Stimulated activated CD4-positive, alpha-beta T cell treated with anti-CD3 and anti-CD28 coated beads, Interleukin-1b, Interleukin-23, amount 100 ng/mL, for 4 hours (primary cell): ENCODE measurements around the gene TSPAN17.

Source experiments
- DNase-seq, 2 donors: peaks; one replicate each; pipeline ENCODE4 v3.0.0-alpha.2; 2020; ENCODE audit warnings: low read depth in 2 of 2

Gene TSPAN17

DNA sequence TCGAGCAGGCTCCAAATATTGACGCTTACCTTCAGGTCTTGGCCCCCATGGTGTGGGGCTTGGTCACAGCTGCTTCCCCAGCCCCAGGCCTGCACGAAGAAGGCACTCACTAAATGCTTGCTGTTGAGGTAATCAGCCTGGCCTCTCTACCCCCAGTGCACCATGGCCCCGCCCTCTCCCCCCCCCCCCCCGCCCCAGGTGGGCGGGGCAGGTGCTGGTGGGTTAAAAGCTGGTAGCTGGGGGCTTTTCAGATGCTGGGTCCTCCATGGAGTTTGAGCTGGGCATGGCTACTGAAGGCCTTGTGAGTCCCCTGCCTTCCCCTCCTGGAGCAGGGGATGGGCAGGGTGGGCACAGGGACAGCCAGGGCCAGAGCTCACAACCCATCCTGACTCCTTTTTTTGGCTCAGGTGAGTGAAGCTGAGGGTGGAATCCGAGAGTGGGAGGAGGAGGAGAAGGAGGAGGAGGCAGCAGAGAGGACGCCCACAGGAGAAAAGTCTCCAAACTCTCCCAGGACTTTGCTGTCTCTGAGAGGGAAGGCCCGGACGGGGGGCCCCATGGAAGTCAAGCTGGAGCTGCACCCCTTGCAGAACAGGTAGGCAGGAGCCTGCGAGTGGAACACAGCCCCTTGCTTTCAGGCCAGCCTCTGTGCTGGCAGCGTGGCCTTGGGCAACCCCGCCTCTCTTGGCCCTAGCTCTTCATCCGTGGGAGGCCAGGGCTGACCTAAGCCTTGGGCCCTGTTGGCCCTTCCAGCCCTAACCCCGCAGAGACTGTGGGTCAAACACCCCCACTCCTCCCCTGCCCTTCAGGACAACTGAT lies 4.4 kb upstream of the TSPAN17 start:
- no peak for DNase-seq

DNA sequence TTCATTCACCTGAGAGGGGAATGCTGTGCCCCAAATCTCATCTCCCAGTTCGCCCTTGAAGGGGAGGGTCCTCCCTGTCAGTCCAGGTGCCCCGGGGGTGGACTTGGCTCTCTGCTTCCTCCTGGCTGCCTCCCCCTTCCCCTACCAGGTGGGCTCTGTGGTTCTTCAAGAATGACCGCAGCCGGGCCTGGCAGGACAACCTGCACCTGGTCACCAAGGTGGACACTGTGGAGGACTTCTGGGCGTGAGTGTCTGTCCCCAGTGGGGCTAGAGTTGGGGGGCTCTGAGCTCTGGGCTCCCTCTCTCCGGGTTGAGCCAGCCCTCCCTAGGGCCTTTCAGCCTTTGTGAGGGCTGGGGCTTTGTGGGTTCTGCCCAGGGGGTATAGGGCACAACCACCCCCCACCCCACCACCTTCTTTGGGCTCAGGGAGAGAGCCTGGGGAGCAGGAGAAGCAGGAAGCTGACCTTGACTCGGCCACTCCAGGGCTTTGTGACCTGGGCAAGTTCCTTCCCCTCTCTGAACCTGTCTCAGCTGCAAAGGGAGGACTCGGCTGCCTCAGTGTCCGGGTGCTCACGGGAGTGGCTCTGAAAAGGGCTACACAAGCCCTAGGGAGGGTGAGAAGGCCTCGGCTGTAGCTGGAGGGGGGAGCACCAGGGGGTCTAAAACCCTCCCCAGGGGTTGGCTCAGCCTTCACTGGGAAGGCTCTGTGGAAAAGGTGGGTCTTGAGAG lies 3.6 kb upstream of the TSPAN17 start:
- no peak for DNase-seq

DNA sequence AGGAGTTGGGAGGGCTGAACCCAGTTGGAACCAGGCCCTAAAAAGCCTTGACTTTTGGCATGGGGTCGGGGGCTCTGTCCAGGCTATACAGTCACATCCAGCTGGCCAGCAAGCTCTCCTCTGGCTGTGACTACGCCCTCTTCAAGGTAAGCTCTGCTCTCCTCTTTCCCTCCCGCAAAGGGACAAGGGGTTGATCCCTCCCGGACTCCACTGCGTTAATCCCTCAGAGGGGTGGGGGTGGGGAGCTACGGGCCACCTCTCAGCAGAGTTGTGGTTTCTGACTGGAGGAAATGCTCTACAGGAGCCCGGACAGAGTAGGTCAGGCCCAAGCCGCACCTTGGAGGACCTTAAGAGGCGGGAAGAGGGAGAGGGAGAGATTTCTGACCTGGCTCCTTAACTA lies 3.0 kb upstream of the TSPAN17 start:
- DNase-seq = no peak

DNA sequence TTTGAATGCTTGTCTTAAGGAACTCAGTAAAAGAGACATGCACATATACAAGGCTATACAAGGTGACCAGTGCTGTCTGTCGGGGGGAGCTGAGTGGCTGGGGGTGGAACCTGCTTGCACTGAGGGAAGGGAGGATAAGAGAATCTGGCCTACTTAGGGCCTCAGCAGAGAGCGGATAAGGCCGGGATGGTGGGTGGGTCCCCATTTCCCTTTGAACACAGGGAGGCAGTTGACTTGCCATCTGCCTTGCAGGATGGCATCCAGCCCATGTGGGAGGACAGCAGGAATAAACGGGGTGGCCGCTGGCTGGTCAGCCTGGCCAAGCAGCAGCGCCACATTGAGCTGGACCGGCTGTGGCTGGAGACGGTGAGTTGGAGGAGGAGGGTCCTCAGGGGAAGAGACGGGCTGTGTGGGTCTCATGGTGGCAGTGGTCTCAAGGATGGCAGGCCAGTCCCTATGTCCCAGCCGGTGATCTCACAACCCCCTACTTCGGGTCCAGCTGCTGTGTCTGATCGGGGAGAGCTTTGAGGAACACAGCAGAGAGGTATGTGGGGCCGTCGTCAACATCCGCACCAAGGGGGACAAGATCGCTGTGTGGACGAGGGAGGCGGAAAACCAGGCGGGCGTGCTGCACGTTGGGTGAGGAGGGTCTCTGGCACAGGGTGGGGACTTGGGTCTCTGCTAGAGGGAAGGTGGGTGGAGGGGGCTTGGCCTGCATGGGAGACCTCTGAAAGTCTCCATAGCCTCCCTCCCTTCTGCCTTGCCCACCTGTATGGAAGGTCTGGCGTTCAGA lies 2.2 kb upstream of the TSPAN17 start:
- DNase-seq = no peak

DNA sequence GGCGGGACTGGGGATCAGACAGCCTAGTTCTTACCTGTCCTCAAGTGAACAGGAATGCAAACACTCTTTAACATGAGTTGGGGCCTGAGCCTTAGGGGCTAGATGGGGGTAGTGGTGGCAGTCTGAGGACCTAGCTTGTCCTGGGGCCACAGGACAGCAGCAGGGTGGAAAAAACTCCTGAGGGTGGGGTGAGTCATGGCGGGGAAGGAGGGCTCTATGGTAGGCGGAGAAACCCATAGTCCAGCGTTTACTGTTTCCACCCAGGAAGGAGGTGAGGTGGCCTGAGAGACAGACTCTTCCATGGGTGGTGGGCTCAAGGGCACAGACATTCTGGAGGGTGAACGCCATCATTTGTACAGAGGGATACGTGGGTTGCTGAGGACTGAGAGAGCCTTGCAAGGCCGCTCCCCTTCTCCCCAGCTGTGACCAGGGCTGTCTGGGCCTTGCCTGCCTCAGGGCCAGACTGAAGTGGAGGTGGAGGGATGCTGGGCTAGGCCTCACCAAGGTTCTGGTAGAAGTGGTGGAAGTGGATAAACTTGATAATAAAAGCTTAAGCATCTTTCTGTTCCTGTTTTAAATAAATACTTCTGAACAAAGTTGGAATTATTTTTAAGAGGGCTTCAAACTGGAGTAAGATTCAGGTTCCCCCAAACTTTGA lies 1.1 kb upstream of the TSPAN17 start:
- DNase-seq = no peak

DNA sequence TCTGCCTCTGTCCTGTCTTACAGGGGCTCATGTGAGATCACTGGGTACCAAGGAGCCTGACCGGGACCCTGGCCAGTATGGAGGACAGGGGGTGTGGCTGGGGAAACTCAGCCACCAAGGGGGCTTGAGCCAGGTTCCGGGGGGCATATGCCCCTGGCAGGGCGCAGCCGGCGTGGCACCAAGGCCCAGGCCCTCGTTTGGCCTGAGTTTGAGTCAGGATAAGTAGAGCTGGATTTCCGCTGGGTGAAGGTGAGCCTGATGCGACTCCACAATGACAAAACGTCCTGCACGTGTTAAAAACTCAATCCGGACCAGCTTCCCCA lies 616 bp upstream of the TSPAN17 start:
- no peak for DNase-seq

DNA sequence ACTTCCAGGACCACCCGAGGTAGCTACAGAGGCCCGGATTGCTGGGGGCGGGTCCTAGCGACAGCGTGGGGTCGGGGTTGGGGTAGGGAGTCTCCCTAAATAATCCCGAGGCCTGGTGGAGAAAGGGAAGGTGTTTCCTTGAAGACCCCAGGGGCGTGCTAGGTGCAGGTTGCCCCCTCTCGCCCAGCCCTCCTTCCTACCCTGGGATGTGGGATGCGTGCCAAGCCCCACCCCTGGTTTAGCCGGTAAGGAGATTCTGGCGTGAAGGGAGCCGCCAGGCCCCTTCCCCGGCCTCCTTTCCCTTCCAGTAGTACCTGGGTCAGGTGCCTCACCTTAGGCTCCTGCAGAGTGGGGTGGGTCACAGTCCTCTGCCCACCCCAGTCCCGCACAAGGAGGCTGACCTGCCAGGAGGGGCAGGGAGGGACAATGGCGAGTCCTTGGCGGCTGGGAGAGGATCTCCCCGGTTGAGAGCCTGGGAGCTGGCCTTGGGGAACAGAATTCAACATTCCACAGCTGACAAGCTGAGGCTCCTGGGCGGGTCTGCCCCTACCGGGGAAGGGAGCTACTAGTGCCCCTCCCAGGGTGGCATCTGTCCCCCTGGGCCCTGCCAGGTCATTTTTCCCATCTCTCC lies 674 bp downstream of the TSPAN17 start:
- no peak for DNase-seq

DNA sequence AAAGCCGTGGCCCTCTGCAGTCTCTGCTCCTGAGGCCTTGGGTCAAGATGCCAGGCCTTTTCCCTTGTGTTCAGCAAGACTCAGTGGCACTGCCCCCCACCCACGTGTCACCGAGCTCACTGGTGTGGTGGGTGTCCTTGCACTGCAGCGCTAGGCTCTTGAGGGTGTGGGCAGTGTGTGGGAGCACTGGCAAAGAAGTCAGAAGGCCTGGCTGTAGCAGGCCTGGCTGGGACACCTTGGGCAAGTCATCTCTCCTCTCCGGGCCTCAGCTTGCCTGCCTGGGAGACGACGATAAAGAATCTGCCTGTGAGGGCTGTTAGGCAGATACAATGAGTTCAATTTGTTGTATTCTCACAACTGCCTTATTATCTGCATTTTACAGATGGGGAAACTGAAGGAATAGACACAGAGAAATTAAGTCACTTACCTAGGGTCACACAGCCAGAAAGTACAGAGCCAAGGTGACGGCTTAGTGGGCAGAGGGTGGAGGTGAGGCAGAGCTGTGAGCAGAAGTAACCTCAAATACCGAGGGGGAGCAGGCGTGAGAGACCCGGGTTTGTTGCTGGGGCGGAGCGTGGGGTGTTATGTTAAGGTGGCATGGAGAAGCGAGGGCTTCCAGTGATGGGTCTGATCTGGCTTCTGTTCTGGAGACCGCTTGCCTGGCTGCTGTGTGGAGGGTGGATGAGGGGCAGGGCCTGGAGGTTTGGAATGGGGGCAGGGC lies 1.4 kb downstream of the TSPAN17 start:
- DNase-seq = no peak

DNA sequence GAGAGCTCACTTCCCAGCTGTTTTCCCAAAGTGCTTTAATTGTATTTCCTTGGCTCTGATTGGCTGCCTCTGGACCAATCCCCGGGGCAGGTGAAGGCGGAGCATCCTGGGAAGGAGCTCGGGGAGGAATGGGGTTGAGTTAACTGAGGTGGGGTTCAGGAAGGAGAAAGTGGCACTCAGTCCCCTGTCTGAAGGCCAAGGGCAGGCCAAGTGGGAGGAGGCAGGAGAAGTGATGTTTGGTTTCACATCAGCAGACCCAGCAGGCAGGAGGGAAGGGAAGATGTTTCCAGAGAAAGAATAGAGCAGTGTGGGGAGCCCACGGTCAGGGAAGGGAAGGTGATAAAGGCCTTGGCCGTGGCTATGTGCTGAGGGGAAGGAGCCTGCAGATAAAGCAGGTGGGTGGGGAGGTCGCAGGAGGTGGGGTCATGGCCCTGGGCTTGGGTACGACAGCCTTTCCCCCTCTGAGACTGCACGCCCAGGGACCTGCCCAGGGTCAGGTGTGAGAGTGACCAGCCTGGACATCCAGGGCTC lies 3.1 kb downstream of the TSPAN17 start:
- DNase-seq = no peak

DNA sequence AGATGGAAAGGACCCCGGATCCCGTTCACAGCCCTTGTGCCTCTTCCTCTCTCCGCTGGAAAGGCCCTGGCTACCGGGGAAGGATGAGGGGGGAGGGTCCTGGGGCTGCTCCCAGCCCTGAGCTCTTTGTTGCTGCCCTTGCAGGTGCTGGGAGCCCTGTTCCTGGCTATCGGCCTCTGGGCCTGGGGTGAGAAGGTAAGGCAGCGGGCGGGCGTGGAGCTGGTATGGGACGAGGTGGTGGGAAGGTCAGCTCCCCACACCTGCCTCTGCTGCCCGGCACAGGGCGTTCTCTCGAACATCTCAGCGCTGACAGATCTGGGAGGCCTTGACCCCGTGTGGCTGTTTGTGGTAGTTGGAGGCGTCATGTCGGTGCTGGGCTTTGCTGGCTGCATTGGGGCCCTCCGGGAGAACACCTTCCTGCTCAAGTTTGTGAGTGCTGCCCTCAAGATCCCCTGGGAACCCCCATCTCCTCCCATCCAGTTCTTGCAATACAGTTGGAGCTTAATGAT lies 4.2 kb downstream of the TSPAN17 start:
- no peak for DNase-seq

DNA sequence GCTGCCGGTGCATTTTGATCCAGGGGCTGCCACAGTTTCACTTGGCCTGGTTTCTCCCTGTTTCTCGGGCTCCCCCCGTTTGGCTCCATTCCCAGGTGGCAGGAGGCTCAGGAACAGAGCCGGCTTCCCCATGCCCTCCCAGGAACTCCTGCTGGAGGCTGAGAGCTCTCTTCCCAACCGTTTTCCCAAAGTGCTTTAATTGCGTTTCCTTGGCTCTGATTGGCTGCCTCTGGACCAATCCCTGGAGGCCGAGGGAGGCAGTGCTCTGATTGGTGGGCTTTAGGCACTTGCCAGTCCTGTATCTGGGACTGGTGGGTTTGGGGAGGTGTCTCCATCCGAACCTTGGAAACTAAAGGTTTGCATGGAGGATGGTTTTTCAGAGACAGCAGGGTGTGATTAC lies 4.9 kb downstream of the TSPAN17 start:
- no peak for DNase-seq

DNA sequence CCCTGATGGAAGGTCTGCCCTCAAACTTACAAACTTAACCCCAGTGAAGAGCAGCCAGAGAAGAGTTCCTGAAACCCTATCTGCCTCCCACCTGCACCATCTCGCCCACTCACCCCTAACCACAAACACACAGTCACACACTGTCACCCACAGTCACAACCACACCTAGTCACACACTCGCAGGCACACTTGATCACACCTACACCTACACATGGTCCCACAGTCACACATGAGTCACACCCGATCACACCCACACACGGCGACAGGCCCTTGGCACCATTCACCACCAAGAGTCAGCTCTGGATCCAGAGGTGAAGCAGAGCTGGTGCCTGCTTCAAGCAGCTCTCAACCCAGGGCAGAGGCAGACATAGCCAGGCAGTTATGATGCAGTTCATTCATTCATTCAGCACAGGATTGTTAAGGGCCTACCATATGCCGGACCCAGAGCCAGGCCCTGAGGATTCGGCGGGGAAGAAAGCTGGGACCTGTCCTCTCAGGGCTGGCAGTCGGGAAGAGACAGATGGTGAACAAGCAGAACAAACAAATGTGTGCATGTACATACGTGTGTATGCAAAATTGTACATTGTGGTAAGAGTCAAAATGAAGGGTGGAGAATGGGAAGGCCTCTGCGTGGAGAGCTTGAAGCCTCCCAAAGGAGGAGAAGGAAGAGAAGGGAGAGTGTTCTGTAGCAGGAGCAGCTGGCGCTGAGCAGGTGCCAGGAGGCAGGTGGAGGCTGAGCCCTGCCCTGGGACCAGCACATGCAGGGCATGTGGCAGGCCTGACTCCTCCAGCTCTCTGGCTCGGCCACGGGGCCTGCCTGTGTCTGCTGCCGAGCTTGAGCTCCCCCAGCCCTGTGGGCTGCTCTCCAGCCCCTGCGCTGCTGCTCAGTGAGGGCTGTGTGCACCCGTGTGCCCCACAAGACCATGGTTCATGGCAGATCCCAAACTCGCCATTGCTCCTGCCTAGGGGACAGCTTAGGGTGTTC lies 6.4 kb downstream of the TSPAN17 start:
- peak; percentile 65 to 85 for DNase-seq

DNA sequence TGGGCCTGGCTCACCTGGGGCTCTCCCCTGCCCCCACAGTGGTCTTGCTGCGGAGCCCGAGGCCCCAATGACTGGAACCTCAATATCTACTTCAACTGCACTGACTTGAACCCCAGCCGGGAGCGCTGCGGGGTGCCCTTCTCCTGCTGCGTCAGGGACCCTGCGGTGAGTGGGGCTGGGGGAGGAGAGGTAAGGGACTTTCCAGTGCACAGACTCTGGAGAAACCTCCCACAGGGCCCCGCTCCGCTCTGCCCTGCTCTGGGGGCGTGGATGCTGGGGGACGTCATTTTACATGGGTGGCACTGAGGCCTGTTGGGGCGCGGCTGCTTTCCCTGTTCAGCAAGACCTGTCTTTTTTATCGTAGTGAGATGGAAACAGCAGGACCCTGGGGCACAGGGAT lies 7.6 kb downstream of the TSPAN17 start:
- no peak for DNase-seq

DNA sequence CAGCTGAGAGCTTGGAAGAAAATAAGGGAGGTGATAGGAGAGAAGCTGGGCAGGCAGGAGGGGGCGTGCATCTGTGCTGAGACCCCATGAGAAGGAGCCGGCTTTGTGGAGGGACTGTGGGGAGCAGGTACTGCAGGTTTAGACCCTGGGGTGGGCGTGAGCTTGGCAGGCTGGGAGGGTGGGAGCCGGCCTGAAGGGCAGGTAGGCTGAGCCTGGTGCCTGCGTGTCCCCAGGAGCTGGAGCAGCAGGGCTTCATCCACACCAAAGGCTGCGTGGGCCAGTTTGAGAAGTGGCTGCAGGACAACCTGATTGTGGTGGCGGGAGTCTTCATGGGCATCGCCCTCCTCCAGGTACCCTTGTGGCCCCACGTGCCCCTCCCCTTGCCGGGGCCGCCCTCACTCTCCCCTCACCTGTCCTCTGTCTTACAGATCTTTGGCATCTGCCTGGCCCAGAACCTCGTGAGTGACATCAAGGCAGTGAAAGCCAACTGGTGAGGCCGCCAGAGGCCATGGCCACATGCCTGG lies 9.2 kb downstream of the TSPAN17 start:
- no peak for DNase-seq

DNA sequence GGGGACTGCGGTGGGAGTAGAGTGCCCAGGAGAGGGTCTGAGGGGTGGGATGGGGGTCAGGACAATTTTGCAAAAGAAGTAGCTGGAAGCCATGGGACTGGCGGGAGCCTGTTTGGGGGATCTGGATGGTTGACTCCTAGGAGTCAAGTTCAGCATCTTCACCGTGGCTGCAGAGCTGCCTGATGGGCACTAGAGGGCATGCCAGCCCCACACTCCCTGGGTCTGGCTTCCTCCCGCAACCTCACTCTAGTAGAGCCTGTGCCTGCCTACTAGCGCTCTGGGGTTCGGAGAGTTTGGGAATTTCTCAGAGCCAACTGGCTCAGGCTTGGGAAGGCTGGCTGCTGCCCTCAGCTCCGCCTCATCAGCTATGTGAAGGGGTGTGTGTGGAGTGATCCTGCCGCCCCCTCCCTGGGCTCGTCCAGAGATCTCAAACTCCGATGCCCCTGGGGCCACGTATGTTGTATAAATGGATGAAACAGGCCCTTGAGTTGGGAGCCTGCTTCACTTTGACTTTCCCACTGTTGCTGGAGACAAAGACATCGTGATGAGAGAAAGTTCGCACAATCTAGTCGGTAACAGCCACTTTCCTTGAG lies 10.8 kb downstream of the TSPAN17 start:
- DNase-seq = peak; percentile 56 to 62

DNA sequence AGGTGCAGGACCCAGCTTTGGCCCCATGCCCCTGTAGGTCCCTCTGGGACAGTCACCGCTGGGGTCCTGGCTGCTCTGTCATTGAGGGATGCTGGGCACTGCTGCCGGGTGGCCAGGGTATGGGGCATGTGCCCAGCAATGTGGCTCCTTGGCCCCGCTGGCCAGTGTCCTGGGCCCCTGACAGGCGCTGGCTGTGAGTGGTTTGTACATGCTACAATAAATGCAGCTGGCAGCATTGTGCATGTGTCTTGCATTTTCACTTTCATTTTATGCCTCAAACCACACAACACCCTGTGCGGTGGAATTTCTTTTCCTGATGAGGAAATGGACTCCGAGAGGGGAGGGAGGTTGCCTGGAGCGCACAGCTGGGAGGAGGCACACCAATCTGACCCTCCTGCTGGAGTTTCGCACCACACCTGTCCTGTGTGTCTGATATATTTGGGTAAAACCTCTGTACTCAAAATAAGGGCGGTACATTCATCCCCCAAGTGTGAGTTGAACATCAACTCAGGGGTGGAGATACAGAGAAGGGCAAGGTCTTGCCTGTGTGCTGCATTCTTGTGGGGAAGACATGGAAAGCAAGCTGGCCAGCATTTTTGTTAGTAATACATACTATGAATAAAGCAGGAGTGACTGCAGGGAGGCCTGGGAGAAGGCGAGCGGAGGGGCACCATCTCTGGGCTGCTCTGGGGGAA lies 11.7 kb downstream of the TSPAN17 start:
- no peak for DNase-seq

DNA sequence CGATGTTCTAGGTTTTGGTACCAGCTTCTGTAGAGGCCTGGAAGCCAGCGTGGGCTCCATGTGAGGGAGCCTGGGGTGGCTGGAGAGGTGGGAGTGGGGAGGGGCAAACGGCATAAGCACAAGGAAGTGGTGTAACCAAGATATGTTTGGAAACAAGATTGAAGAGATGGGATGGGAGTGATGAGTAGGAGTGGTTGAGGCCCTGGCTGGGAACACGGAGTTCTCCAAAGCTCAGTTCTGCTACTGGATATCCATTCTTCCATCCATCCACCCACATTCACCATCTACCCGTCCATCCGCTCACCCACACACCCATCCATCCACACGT lies 12.2 kb downstream of the TSPAN17 start:
- DNase-seq = no peak

DNA sequence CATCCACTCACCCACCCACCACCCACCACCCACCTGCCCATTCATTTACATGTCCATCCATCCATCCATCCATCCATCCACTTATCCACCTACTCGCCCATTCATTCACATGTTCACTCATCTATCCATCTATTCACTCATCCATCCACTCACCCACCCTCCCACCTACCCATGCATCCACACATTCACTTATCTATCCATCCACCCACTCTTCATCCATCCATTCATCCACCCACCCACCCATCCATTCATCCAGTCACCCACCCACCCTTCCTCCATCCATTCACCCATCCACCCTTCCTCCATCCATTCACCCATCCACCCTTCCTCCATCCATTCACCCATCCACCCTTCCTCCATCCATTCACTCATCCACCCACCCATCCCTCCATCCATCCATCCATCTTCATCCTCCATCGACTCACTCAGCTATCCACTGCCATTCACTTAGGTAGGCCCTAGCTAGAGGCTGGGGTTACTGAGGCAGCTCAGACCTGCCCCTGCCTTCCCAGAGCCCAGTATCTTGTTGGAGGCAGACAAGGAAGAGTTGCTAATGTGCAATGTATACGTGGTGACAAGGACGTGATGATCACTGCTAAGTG lies 12.7 kb downstream of the TSPAN17 start:
- no peak for DNase-seq
